Epithelial cell of proximal tubule (primary cell): ENCODE results near the gene CHAF1A. TPM values are rescaled to one million over a fixed set of nuclear protein-coding genes. Genes with fewer than 3 reads are reported as not detected.

ENCODE experiments used
- DNase-seq: peaks from one replicate; pipeline ENCODE4 v3.0.0-alpha.2; 2011; ENCODE audit warnings: low read depth
- H3K4me3 ChIP-seq: 2 replicates; pipeline ENCODE4 v1.5.1; 2011; ENCODE audit warnings: low read depth, mild to moderate bottlenecking, low read length
- CTCF ChIP-seq: conservative IDR thresholded peaks from 2 replicates; pipeline ENCODE4 v1.5.1; 2012; ENCODE audit warnings: low read depth, mild to moderate bottlenecking, low read length
- total RNA-seq: library from RNA; depleted of rRNA; stranded (reverse); fragments of >200 nt; gene quantifications from 2 replicates; pipeline ENCODE4 v1.2.3, GENCODE V29; 2015

Gene CHAF1A
- total RNA-seq, 1 donor from 2014 or later = 36.7 TPM

DNA sequence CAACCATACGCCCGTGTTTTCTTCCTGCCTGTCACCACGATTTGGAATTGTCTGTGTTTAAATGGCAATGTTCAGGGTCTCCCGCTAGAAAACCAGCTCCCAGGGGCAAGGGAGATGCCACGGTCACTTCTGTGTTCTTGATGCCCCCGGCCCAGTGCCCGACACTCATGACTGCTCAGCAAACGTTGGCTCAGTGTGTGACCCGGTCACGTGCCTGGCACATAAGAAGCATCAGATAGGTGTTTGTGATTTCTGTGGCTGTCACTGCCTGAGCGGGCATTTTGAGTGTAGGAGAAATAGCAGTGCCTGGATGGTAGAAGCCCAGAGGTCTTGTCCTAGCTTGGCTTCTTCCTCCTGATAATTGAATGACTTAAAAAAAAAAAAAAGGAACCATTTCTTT, 85.1 kb downstream of the CHAF1A start:
- no peak for TF ChIP-seq CTCF
- H3K4me3 ChIP-seq = no peak overlapping the region
- no peak for DNase-seq

GRCh38 chr19:4488496-4488895, 86.1 kb downstream of the CHAF1A start:
- no peak for TF ChIP-seq CTCF
- H3K4me3 ChIP-seq = no peak overlapping the region
- no peak for DNase-seq

GRCh38 chr19:4491446-4491845, 89.0 kb downstream of the CHAF1A start:
- no peak for DNase-seq
- H3K4me3 ChIP-seq = no peak overlapping the region
- no peak for TF ChIP-seq CTCF

DNA sequence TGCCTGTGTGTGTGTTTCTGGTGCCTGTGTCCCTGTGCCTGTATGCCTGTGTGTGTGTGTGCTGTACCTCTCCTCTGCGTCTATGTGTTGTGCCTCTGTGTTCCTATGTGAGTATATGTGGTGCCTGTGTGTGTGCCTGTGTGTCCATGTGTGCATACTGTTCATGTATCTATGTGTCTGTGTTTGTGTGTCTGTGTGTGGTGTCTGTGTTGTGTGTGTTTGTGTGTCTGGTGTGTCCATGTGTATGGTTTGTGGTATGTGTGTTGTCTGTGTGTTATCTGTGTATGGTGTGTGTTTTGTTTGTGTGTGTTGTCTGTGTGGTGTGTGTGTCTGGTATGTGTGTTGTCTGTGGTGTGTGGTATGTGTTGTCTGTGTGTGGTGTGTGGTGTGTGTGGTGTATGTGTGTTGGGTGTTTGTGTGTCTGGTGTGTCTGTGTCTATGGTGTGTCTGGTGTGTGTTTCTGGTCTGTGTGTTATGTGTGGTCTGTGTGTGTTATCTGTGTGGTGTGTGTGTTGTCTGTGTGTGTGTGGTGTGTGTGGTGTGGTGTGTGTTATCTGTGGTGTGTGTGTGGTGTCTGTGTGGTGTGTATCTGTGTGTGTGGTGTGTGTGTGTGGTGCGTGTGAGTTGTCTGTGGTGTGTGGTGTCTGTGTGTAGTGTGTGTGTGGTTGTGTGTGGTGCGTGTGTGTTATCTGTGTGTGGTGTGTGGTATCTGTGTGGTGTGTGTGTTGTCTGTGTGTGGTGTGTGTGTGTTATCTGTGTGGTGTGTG, 90.1 kb downstream of the CHAF1A start:
- DNase-seq = no peak
- no peak overlapping the region for H3K4me3 ChIP-seq
- no peak for TF ChIP-seq CTCF

Other genes with a start within 250 kb of the CHAF1A start
- gene CREB3L3, start 249.0 kb upstream of the CHAF1A start, total RNA-seq = not detected in 2 replicates
- gene SIRT6, start 220.1 kb upstream of the CHAF1A start, total RNA-seq = 33.8 and 43.5 TPM in 2 replicates
- not detected in 2 replicates for gene ANKRD24, start 220.0 kb upstream of the CHAF1A start, total RNA-seq
- 1.7 TPM in 1 of 2 replicates, not detected in the other for gene EBI3, start 173.1 kb upstream of the CHAF1A start, total RNA-seq
- gene YJU2, start 155.6 kb upstream of the CHAF1A start, total RNA-seq = 34.3 and 39.1 TPM in 2 replicates
- not detected in 2 replicates for gene SHD, start 123.4 kb upstream of the CHAF1A start, total RNA-seq
- gene TMIGD2, start 100.3 kb upstream of the CHAF1A start, total RNA-seq = not detected in 2 replicates
- 17.5 and 22.9 TPM in 2 replicates for gene FSD1, start 98.0 kb upstream of the CHAF1A start, total RNA-seq
- gene STAP2, start 63.8 kb upstream of the CHAF1A start, total RNA-seq = 49.2 and 70.8 TPM in 2 replicates
- 3.9 and 6.3 TPM in 2 replicates for gene MPND, start 59.1 kb upstream of the CHAF1A start, total RNA-seq
- gene SH3GL1, start 2.1 kb upstream of the CHAF1A start, total RNA-seq = 66.5 and 109 TPM in 2 replicates
- gene UBXN6, start 55.2 kb downstream of the CHAF1A start, total RNA-seq = 40.9 and 62.4 TPM in 2 replicates
- gene HDGFL2, start 69.7 kb downstream of the CHAF1A start, total RNA-seq = 91.8 and 93.8 TPM in 2 replicates
- not detected in 2 replicates for gene PLIN4, start 115.8 kb downstream of the CHAF1A start, total RNA-seq
- 0.06 TPM in 1 of 2 replicates, not detected in the other for gene PLIN5, start 132.6 kb downstream of the CHAF1A start, total RNA-seq
- 0.35 TPM in 1 of 2 replicates, not detected in the other for gene LRG1, start 137.4 kb downstream of the CHAF1A start, total RNA-seq
- gene SEMA6B, start 157.0 kb downstream of the CHAF1A start, total RNA-seq = 0.65 TPM in 1 of 2 replicates, not detected in the other
- 6.7 and 7.4 TPM in 2 replicates for gene TNFAIP8L1, start 236.9 kb downstream of the CHAF1A start, total RNA-seq